Measurements from ENCODE around the gene LMF2. TPM values are rescaled to one million over a fixed set of nuclear protein-coding genes. Genes with fewer than 3 reads are reported as not detected.
A peak's percentile ranks its signal among the peaks of the same experiment; 100 is the strongest.

Gene LMF2
- total RNA-seq, 1 donor from 2014 or later = 65.8 TPM

GRCh38 chr22:50470491-50470890 lies 37.0 kb downstream of the LMF2 start:
- TF ChIP-seq CTCF (IDR thresholded peaks at IDR 0.05) = no peak
- DNase-seq (no peak), ATAC-seq (no peak)
- intact Hi-C loops (cut with DNase I) = no loop called here
- H3K9me3 ChIP-seq = no peaks in the 10 kb centered on the region
- H3K27me3 ChIP-seq = no peaks in the 10 kb centered on the region
- peaks cover 26% of the 10 kb centered on the region for H3K36me3 ChIP-seq
- no peak overlapping the region for H3K4me3 ChIP-seq
- H3K4me1 ChIP-seq = peaks cover 50% of the 10 kb centered on the region
- H3K27ac ChIP-seq = peak overlapping the region; percentile 3

GRCh38 chr22:50469377-50470305 lies 37.9 kb downstream of the LMF2 start:
- ATAC-seq = peak; percentile 65

GRCh38 chr22:50468626-50469025 lies 38.9 kb downstream of the LMF2 start:
- Histone ChIP-seq H3K27me3 (no peaks in the 10 kb centered on the region), H3K36me3 (peaks cover 44% of the 10 kb centered on the region), H3K27ac (peak overlapping the region; percentile 55), H3K4me1 (peaks cover 43% of the 10 kb centered on the region), H3K9me3 (no peaks in the 10 kb centered on the region), H3K4me3 (no peak overlapping the region)
- ATAC-seq (no peak), DNase-seq (no peak)
- intact Hi-C loops (cut with DNase I) = no loop called here
- no peak for TF ChIP-seq CTCF (IDR thresholded peaks at IDR 0.05)

More at GRCh38 chr22:50469377-50470305, 37.9 kb downstream of the LMF2 start:
- Histone ChIP-seq H3K9me3 (no peaks in the 10 kb centered on the region), H3K4me1 (peaks cover 47% of the 10 kb centered on the region), H3K27ac (peak overlapping the region; percentile 55), H3K27me3 (no peaks in the 10 kb centered on the region), H3K4me3 (peak overlapping the region; percentile 10), H3K36me3 (peaks cover 34% of the 10 kb centered on the region)
- intact Hi-C loops (cut with DNase I) = no loop called here
- TF ChIP-seq CTCF (IDR thresholded peaks at IDR 0.05) = no peak
- DNase-seq = peak; percentile 86

- peaks cover 51% of the 10 kb centered on the region for H3K36me3 ChIP-seq
- no peaks in the 10 kb centered on the region for H3K9me3 ChIP-seq
- TF ChIP-seq CTCF (IDR thresholded peaks at IDR 0.05) = no peak
- H3K27me3 ChIP-seq = no peaks in the 10 kb centered on the region
- peaks cover 36% of the 10 kb centered on the region for H3K4me1 ChIP-seq
- intact Hi-C loops (cut with DNase I) = no loop called here
- DNase-seq (no peak), ATAC-seq (no peak)
- H3K27ac ChIP-seq = no peak overlapping the region
- no peak overlapping the region for H3K4me3 ChIP-seq
Measured at GRCh38 chr22:50467773-50468440, 39.6 kb downstream of the LMF2 start.

- Histone ChIP-seq H3K36me3 (peaks cover 57% of the 10 kb centered on the region), H3K4me1 (peaks cover 30% of the 10 kb centered on the region), H3K4me3 (no peak overlapping the region), H3K27me3 (no peaks in the 10 kb centered on the region), H3K9me3 (no peaks in the 10 kb centered on the region), H3K27ac (no peak overlapping the region)
- intact Hi-C loops (cut with DNase I) = no loop called here
- no peak for DNase-seq
- no peak for TF ChIP-seq CTCF (IDR thresholded peaks at IDR 0.05)
- ATAC-seq = no peak
Measured at GRCh38 chr22:50467341-50467740, 40.2 kb downstream of the LMF2 start.
